GM12865 (cell line): Measurements from ENCODE around the gene IL17REL.

Source experiments
- DNase-seq: peaks from one replicate; pipeline ENCODE4 v3.0.0; 2010; ENCODE audit warnings: low read depth
- H3K4me3 ChIP-seq: 2 replicates; pipeline ENCODE4 v1.5.1; 2011; ENCODE audit warnings: mild to moderate bottlenecking, low read depth, low read length, control low read depth
- CTCF ChIP-seq: IDR thresholded peaks from 2 replicates; pipeline ENCODE4 v1.5.1; 2011; ENCODE audit warnings: low read length, control low read depth, low read depth, inconsistent platforms; ENCODE audit not compliant: insufficient read depth; ENCODE audit errors: missing control alignments

The IL17REL gene

GRCh38 chr22:50058906-50059880 is 46.6 kb upstream of the IL17REL start:
- TF ChIP-seq CTCF = no peak
- no peak overlapping the region for H3K4me3 ChIP-seq
- no peak for DNase-seq

- no peak for DNase-seq
- H3K4me3 ChIP-seq = no peak within 1 kb of the TSS
- TF ChIP-seq CTCF = no peak
Observed at GRCh38 chr22:50058061-50058905, 45.7 kb upstream of the IL17REL start, which contains the start of gene TTLL8. TSS of gene TTLL8 (minus strand) at chr22:50058298.

- H3K4me3 ChIP-seq = no peak overlapping the region
- no peak for TF ChIP-seq CTCF
- no peak for DNase-seq
Observed at GRCh38 chr22:50057278-50058060, 44.9 kb upstream of the IL17REL start.

GRCh38 chr22:50056214-50056972 is 43.8 kb upstream of the IL17REL start:
- no peak for TF ChIP-seq CTCF
- no peak overlapping the region for H3K4me3 ChIP-seq
- DNase-seq = peak; percentile 21

- H3K4me3 ChIP-seq = no peak overlapping the region
- TF ChIP-seq CTCF = no peak
- no peak for DNase-seq
Observed at GRCh38 chr22:50053861-50054260, 41.3 kb upstream of the IL17REL start.

- H3K4me3 ChIP-seq = no peak overlapping the region
- no peak for DNase-seq
- no peak for TF ChIP-seq CTCF
Observed at GRCh38 chr22:50051930-50052329, 39.4 kb upstream of the IL17REL start.
